HFFc6 (cell line): ENCODE results near the gene DOCK11. TPM values are rescaled to one million over a fixed set of nuclear protein-coding genes. Genes with fewer than 3 reads are reported as not detected.

Source experiments
- DNase-seq: peaks from one replicate; pipeline ENCODE4 v3.0.0-alpha.2; 2018
- H3K27ac Mint-ChIP-seq: 2 replicates; pipeline ENCODE4 v1.8.0; 2020; ENCODE audit warnings: mild to moderate bottlenecking, mixed read lengths
- H3K27me3 Mint-ChIP-seq: 2 replicates; pipeline ENCODE4 v1.8.0; 2021; ENCODE audit warnings: mild to moderate bottlenecking, moderate library complexity, mixed read lengths; ENCODE audit not compliant: insufficient read depth
- H3K36me3 Mint-ChIP-seq: 2 replicates; pipeline ENCODE4 v1.8.0; 2021; ENCODE audit warnings: low read depth, mixed read lengths
- H3K4me1 Mint-ChIP-seq: 2 replicates; pipeline ENCODE4 v1.8.0; 2020; ENCODE audit warnings: low read depth, mixed read lengths
- H3K4me3 Mint-ChIP-seq: 2 replicates; pipeline ENCODE4 v1.8.0; 2020; ENCODE audit warnings: mild to moderate bottlenecking, moderate library complexity, mixed read lengths
- H3K9me3 Mint-ChIP-seq: 2 replicates; pipeline ENCODE4 v1.8.0; 2020; ENCODE audit warnings: mild to moderate bottlenecking, mixed read lengths
- CTCF ChIP-seq: fragments of 200-600 bp; sonication (generic); IDR thresholded peaks from 2 replicates; pipeline ENCODE4 v1.5.0; 2021; ENCODE audit warnings: antibody characterized with exemption, mild to moderate bottlenecking
- total RNA-seq, 6 experiments: library from RNA; stranded (reverse); fragmentation: NEBNext Ultra II Directional; extraction: Animal tissue kit (Norgen Biotek cat#: 25700); gene quantifications; 2 replicates in 1 of 6; 3 replicates in 5 of 6; pipeline ENCODE4 v1.2.3, GENCODE V29; 2021

The DOCK11 gene
- total RNA-seq, 6 experiments from 2014 or later: 16.2 to 18.2 (median 17.7) TPM

GRCh38 chrX:118677318-118677717 is 181.7 kb downstream of the DOCK11 start:
- Mint-ChIP-seq H3K4me3 (no peak overlapping the region), H3K27me3 (no peaks in the 10 kb centered on the region), H3K9me3 (no peaks in the 10 kb centered on the region), H3K36me3 (no peaks in the 10 kb centered on the region), H3K27ac (no peak overlapping the region), H3K4me1 (no peaks in the 10 kb centered on the region; the same call in 1 of the 2 replicates)
- no peak for DNase-seq
- no peak for TF ChIP-seq CTCF

- DNase-seq: no peak
- Mint-ChIP-seq H3K27me3 (no peaks in the 10 kb centered on the region; the same call in 1 of the 2 replicates), H3K9me3 (no peaks in the 10 kb centered on the region), H3K4me1 (no peaks in the 10 kb centered on the region; the same call in 1 of the 2 replicates), H3K36me3 (no peaks in the 10 kb centered on the region), H3K4me3 (no peak overlapping the region), H3K27ac (no peak overlapping the region)
- peak; percentile 42 for TF ChIP-seq CTCF
These were observed 183.7 kb downstream of the DOCK11 start for GRCh38 chrX:118679290-118679689.

- no peak for TF ChIP-seq CTCF
- Mint-ChIP-seq H3K4me3 (no peak overlapping the region), H3K27ac (no peak overlapping the region), H3K36me3 (no peaks in the 10 kb centered on the region), H3K9me3 (no peaks in the 10 kb centered on the region), H3K4me1 (no peaks in the 10 kb centered on the region; the same call in 1 of the 2 replicates), H3K27me3 (no peaks in the 10 kb centered on the region; the same call in 1 of the 2 replicates)
- no peak for DNase-seq
These were observed 186.8 kb downstream of the DOCK11 start for GRCh38 chrX:118682258-118683014.

GRCh38 chrX:118685393-118685792 is 189.8 kb downstream of the DOCK11 start:
- H3K27me3 Mint-ChIP-seq: no peaks in the 10 kb centered on the region; the same call in 1 of the 2 replicates
- H3K4me3 Mint-ChIP-seq: no peak overlapping the region
- no peaks in the 10 kb centered on the region; the same call in 1 of the 2 replicates for H3K4me1 Mint-ChIP-seq
- H3K27ac Mint-ChIP-seq: no peak overlapping the region
- DNase-seq: no peak
- H3K9me3 Mint-ChIP-seq: no peaks in the 10 kb centered on the region
- no peaks in the 10 kb centered on the region; the same call in 1 of the 2 replicates for H3K36me3 Mint-ChIP-seq
- no peak for TF ChIP-seq CTCF

GRCh38 chrX:118688935-118689334 is 193.3 kb downstream of the DOCK11 start:
- Mint-ChIP-seq H3K27ac (no peak overlapping the region), H3K9me3 (no peaks in the 10 kb centered on the region), H3K4me1 (peaks cover 5% of the 10 kb centered on the region), H3K27me3 (no peaks in the 10 kb centered on the region), H3K4me3 (no peak overlapping the region), H3K36me3 (no peaks in the 10 kb centered on the region; the same call in 1 of the 2 replicates)
- TF ChIP-seq CTCF: no peak
- no peak for DNase-seq
